Thymus (tissue), 11 donors: ENCODE results near the gene P3H2. TPM values are rescaled to one million over a fixed set of nuclear protein-coding genes. Genes with fewer than 3 reads are reported as not detected.

Experiments
- DNase-seq, 9 donors: peaks; one replicate each; pipeline ENCODE4 v3.0.0-alpha.2; 2013; ENCODE audit warnings: low spot score in 9 of 9, low read depth in 6 of 9, missing footprints in 1 of 9
- H3K27ac ChIP-seq, 2 donors: one replicate each; pipeline ENCODE4 v1.5.1; 2013; ENCODE audit warnings: control low read depth in 1 of 2, low read depth in 1 of 2, low read length in 1 of 2, mild to moderate bottlenecking in 1 of 2, moderate library complexity in 1 of 2
- H3K27me3 ChIP-seq, 2 donors: one replicate each; pipeline ENCODE4 v1.5.1; 2013; ENCODE audit warnings: low read length in 1 of 2; ENCODE audit not compliant: control insufficient read depth in 2 of 2, insufficient read depth in 1 of 2
- H3K36me3 ChIP-seq, 2 donors: one replicate each; pipeline ENCODE4 v1.5.1; 2013; ENCODE audit warnings: low read length in 1 of 2, mild to moderate bottlenecking in 1 of 2, moderate library complexity in 1 of 2; ENCODE audit not compliant: control insufficient read depth in 2 of 2, insufficient read depth in 2 of 2
- H3K4me1 ChIP-seq, 2 donors: one replicate each; pipeline ENCODE4 v1.5.1; 2013; ENCODE audit warnings: low read length in 2 of 2; ENCODE audit not compliant: control insufficient read depth in 2 of 2, insufficient read depth in 2 of 2
- H3K4me3 ChIP-seq, 2 donors: one replicate each; pipeline ENCODE4 v1.5.1; 2013; ENCODE audit warnings: low read length in 2 of 2, control low read depth in 1 of 2, mild to moderate bottlenecking in 1 of 2
- H3K9me3 ChIP-seq, 2 donors: one replicate each; pipeline ENCODE4 v1.5.1; 2013; ENCODE audit warnings: low read length in 1 of 2, mild to moderate bottlenecking in 1 of 2; ENCODE audit not compliant: control insufficient read depth in 2 of 2, insufficient read depth in 1 of 2
- WGBS: extraction: QIAGEN DNeasy Blood & Tissue Kit; methylation state at CpG from one replicate; pipeline ENCODE4 v1.1.7; 2013; 5-methylcytosine and 5-hydroxymethylcytosine counted together
- polyA plus RNA-seq: library from polyadenylated mRNA; stranded (reverse); fragments of 200-250 nt; gene quantifications from one replicate; pipeline ENCODE4 v1.2.3, GENCODE V29; 2013
- total RNA-seq: library from RNA; stranded (reverse); fragments of 120-200 nt; gene quantifications from one replicate; pipeline ENCODE4 v1.2.4, GENCODE V29; 2013
- donor health status: healthy.

The P3H2 gene
- total and polyA plus RNA-seq, 2 donors: 5.9 to 8.0 TPM

DNA sequence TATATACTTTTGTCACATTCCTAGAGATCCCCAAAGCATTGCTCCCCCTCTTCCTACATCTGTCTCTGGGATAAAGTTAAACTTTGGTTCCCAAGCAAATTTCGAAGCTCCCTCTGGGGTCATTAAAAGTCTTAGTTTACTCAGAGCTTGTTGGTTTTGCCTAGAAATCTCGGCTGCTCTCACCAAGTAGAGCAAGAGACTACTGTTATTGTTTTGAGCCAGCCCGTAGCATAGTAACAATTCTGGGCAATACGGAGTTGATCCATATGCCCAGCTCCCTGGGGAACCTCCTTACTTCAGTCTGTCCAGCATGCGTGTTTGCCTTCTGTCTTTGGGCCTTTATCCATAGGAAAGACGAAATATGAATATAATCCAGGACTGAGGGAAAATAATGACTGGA lies 10.0 kb upstream of the P3H2 start:
- no peaks in the 10 kb centered on the region for H3K4me1 ChIP-seq
- no peaks in the 10 kb centered on the region for H3K27me3 ChIP-seq
- DNase-seq: no peak
- H3K27ac ChIP-seq: no peak overlapping the region
- no peak overlapping the region for H3K4me3 ChIP-seq
- no peaks in the 10 kb centered on the region for H3K36me3 ChIP-seq
- H3K9me3 ChIP-seq: no peaks in the 10 kb centered on the region
- 94% methylated on average over 6 of the region's 6 CpGs for WGBS

DNA sequence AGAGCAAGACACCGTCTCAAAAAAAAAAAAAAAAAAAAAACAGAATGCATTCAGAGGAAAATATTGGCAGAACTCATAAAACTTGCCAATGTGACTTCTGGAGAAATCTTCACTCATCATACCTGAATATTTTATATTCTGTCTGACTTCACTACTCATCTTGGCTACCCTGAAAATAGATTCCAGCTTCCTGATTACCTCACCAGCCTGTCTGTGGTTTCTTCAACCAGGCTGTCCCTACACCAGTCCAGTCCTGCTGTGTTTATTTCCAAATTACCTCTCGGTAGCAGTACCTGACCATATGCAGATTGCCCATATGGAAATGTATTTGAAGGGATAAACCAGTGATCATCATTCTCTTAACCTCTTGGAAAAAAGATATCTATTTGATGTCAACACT lies 9.3 kb upstream of the P3H2 start:
- Histone ChIP-seq H3K27ac (no peak overlapping the region), H3K4me3 (no peak overlapping the region), H3K36me3 (no peaks in the 10 kb centered on the region), H3K4me1 (no peaks in the 10 kb centered on the region), H3K27me3 (no peaks in the 10 kb centered on the region), H3K9me3 (no peaks in the 10 kb centered on the region)
- WGBS: 98% methylated on average over 2 of the region's 2 CpGs
- DNase-seq: no peak

DNA sequence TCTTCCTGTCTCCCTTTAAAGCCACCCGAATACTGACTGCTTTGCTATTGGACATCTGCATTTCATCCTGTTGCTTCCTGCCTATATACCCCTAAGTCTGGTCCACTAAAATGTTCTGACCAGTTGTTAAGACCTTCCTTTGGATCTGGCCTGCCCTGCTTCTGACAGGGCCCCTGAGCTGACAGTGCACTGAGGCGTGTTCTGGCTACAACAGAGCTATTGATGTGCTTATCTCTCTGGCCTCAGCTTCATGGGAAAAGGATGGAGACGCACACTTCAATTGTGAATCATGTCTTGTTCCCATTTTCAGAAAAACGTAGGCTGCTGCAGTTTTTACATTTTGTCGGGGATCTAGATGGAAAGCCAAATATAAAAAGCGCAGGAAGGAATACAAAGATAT lies 7.1 kb upstream of the P3H2 start:
- no peak overlapping the region for H3K4me3 ChIP-seq
- no peaks in the 10 kb centered on the region for H3K9me3 ChIP-seq
- H3K36me3 ChIP-seq: no peaks in the 10 kb centered on the region
- no peaks in the 10 kb centered on the region for H3K27me3 ChIP-seq
- DNase-seq: no peak
- H3K4me1 ChIP-seq: no peaks in the 10 kb centered on the region
- WGBS: 96% methylated on average over 6 of the region's 6 CpGs
- no peak overlapping the region for H3K27ac ChIP-seq

DNA sequence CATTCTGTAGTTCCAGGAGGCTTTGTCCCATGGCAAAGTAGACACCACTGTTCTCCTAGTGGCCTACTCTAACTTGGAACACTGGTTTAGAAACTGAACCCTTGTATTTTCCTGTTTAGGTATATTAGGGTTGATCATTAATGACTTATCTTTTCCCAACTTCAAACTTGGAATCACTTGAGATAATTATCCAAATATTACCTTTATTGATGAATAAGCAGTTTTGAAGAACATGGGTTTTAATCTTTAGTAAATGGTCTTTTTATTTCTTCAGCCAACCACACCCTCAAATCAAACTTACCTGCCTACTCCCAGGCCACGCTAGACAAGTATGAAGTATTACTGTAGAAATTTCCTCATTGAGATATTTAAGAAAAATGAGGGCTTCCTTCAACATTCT lies 6.5 kb upstream of the P3H2 start:
- Histone ChIP-seq H3K4me1 (no peaks in the 10 kb centered on the region), H3K27ac (no peak overlapping the region), H3K9me3 (no peaks in the 10 kb centered on the region), H3K4me3 (no peak overlapping the region), H3K36me3 (no peaks in the 10 kb centered on the region), H3K27me3 (peaks cover 2 to 3% of the 10 kb centered on the region in 2 donors)
- DNase-seq: no peak
- WGBS: 96% methylated on average over 1 of the region's 1 CpG

DNA sequence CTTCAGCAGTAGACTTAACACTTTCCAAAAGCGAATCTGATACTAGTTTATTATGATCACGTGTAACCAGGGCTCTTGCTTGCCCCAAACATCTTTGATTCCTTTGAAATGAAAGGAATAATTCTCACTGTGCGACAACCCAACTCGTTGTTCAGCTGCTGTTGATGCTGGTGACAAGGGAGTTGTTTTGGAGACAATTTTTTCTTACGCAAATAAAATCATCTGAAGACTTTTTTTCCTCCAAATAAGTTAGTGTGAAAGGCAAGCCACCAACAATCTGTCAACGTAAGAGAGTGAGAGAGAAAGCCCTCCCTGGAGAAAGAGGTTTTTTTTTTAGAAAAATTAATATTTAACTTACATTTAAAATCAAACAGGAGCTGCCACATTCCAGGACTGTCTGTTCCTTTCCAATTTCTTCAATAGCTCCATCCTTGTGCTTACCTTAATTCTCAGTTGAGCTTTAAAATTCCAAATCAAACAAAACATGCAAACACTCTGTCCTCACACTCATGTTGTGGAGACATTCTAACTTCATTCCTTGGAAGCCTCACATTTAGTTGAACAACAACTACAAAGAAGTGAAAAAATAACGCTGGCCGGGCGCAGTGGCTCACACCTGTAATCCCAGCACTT lies 4.9 kb upstream of the P3H2 start:
- no peak overlapping the region for H3K4me3 ChIP-seq
- peaks cover 0 to 2% of the 10 kb centered on the region in 2 donors for H3K4me1 ChIP-seq
- H3K9me3 ChIP-seq: peaks cover 0 to 5% of the 10 kb centered on the region in 2 donors
- no peak overlapping the region for H3K27ac ChIP-seq
- DNase-seq: no peak
- peaks cover 11 to 19% of the 10 kb centered on the region in 2 donors for H3K27me3 ChIP-seq
- WGBS: 96% methylated on average over 9 of the region's 9 CpGs
- no peaks in the 10 kb centered on the region for H3K36me3 ChIP-seq

DNA sequence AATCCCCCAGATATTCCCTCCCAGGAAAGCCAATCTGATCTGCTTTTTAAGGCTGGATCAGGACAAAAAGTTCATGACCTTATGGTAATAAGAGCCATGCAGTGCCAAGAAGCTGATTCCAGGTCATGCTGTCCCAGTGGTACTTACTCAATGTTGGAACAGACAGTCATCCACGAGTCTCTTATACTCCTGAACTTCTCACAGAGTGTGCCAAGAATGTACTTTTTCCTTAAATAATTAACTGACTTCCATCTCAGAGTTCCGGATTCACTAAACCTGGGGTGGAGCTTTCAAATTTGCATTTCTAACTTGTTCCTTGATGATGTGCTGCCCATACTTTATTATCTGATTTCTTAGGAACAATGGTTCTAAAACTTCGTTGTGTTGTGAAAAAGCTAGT lies 3.4 kb upstream of the P3H2 start:
- WGBS: 91% methylated on average over 3 of the region's 3 CpGs
- no peak for DNase-seq
- Histone ChIP-seq H3K4me1 (peaks cover 0 to 6% of the 10 kb centered on the region in 2 donors), H3K27me3 (peaks cover 17 to 32% of the 10 kb centered on the region in 2 donors), H3K27ac (no peak overlapping the region), H3K4me3 (no peak overlapping the region), H3K9me3 (peaks cover 0 to 6% of the 10 kb centered on the region in 2 donors), H3K36me3 (no peaks in the 10 kb centered on the region)

DNA sequence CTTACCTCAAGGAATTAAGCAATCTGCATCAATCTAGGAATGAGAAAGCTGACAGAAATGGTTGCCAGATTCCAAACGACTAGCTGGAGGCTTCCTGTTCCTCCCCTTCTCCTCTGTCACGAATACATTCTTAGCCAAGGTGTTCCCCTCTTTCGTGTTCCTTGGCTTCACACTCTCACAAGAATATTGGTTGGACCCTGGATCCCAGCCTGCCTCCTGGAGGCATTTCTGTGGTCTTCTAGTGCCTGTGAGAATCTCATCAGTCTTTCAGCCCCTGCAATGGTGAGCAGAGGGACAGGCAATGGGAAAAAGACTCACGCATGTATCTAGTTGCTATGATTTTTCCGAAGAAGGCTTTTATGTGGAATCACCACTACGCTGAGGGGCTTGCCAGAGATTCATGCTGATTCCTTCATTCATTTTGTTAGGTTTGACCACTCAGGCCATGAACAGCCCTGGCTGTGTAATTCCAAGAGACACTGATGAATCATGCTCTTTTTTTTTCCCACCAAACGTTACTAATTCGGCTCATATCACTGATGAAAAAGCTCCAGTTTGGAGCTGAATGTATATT lies 1.6 kb upstream of the P3H2 start:
- no peak overlapping the region for H3K27ac ChIP-seq
- H3K36me3 ChIP-seq: no peaks in the 10 kb centered on the region
- peaks cover 0 to 6% of the 10 kb centered on the region in 2 donors for H3K9me3 ChIP-seq
- DNase-seq: no peak
- WGBS: 83% methylated on average over 8 of the region's 8 CpGs
- no peak overlapping the region for H3K4me3 ChIP-seq
- H3K27me3 ChIP-seq: peaks cover 17 to 40% of the 10 kb centered on the region in 2 donors
- peaks cover 0 to 6% of the 10 kb centered on the region in 2 donors for H3K4me1 ChIP-seq

DNA sequence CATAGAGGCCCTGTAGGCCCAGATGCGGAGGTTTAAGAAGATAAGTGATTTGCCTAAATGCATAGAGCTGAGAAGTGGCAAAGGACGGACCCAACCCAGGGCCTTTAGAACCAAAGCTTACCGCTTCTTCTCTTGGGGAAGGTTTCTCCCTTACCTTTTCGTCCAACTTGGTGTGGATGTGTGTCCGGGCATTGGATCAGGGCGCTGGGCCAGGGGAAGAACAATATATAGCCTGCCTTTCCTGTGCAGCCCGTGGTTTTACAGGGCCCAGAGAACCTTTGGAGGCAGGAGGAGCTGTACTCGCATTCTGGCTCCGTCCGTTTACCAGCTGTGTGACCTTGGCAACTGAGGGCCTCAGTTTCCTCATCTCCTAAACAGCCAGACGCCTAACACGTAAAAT lies 686 bp upstream of the P3H2 start:
- H3K36me3 ChIP-seq: no peaks in the 10 kb centered on the region
- DNase-seq: no peak
- peaks cover 0 to 6% of the 10 kb centered on the region in 2 donors for H3K4me1 ChIP-seq
- H3K27me3 ChIP-seq: peaks cover 17 to 40% of the 10 kb centered on the region in 2 donors
- no peak overlapping the region for H3K4me3 ChIP-seq
- no peak overlapping the region for H3K27ac ChIP-seq
- peaks cover 0 to 6% of the 10 kb centered on the region in 2 donors for H3K9me3 ChIP-seq
- WGBS: 89% methylated on average over 12 of the region's 12 CpGs

DNA sequence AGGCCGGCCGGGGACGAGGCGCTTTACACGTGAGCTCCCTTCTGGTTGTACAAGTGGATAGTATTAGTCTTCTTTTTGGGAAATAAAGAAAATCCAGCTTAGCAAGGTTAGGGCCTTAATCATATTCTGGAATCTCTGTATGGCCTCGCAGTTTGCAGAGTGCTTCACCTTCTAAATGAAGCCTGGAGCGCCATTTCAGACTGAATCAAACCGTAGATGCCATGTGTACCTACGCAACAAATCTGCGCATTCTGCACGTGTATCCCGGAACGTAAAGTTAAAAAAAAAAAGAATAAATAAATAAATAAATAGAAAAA lies 322 bp upstream of the P3H2 start:
- 40% methylated on average over 13 of the region's 13 CpGs for WGBS
- no peak for DNase-seq
- H3K4me1 ChIP-seq: peaks cover 0 to 6% of the 10 kb centered on the region in 2 donors
- H3K27ac ChIP-seq: peak overlapping the region in 1 of 2 donors; percentile 50
- peaks cover 17 to 40% of the 10 kb centered on the region in 2 donors for H3K27me3 ChIP-seq
- H3K9me3 ChIP-seq: peaks cover 0 to 6% of the 10 kb centered on the region in 2 donors
- H3K4me3 ChIP-seq: peak overlapping the region in 1 of 2 donors; percentile 29
- no peaks in the 10 kb centered on the region for H3K36me3 ChIP-seq
